ENCODE measurements around the gene DENND6A.
"Not testable (repeated sequence)": the region's sequence is repeated elsewhere in the genome, so short reads cannot be mapped to it uniquely, and the experiment has no call there.

Gene DENND6A

GRCh38 chr3:57634259-57634658 is 58.6 kb downstream of the DENND6A start:
- not testable (repeated sequence) for DNase-seq (ENCODE audit: low spot score)

GRCh38 chr3:57627976-57628375 is 64.9 kb downstream of the DENND6A start:
- peak; percentile 77 for DNase-seq (ENCODE audit: low spot score)

- no peak for DNase-seq (ENCODE audit: low spot score)
These were observed 68.1 kb downstream of the DENND6A start for GRCh38 chr3:57624801-57625200.

- DNase-seq (ENCODE audit: low spot score): no peak
These were observed 70.5 kb downstream of the DENND6A start for GRCh38 chr3:57622362-57622761.

GRCh38 chr3:57617739-57618138 is 75.1 kb downstream of the DENND6A start:
- DNase-seq (ENCODE audit: low spot score): no peak

- no peak for DNase-seq (ENCODE audit: low spot score)
These were observed 76.6 kb downstream of the DENND6A start for GRCh38 chr3:57616233-57616632.

- not testable (repeated sequence) for DNase-seq (ENCODE audit: low spot score)
These were observed 81.0 kb downstream of the DENND6A start for GRCh38 chr3:57611870-57612269.

GRCh38 chr3:57605683-57606082 is 87.2 kb downstream of the DENND6A start:
- DNase-seq (ENCODE audit: low spot score): no peak

GRCh38 chr3:57604971-57605370 is 87.9 kb downstream of the DENND6A start:
- no peak for DNase-seq (ENCODE audit: low spot score)

GRCh38 chr3:57600195-57600594 is 92.7 kb downstream of the DENND6A start:
- DNase-seq (ENCODE audit: low spot score): no peak

- no peak for DNase-seq (ENCODE audit: low spot score)
These were observed 94.0 kb downstream of the DENND6A start for GRCh38 chr3:57598765-57599360.

- DNase-seq (ENCODE audit: low spot score): peak; percentile 99
These were observed 95.6 kb downstream of the DENND6A start, which contains the start of gene ARF4 for GRCh38 chr3:57597127-57597923. TSS of gene ARF4 (minus strand) at chr3:57597344. CDS start at chr3:57597140, 204 bp downstream.

- peak; percentile 62 for DNase-seq (ENCODE audit: low spot score)
These were observed 96.3 kb downstream of the DENND6A start for GRCh38 chr3:57596495-57597126.

- no peak for DNase-seq (ENCODE audit: low spot score)
These were observed 98.3 kb downstream of the DENND6A start for GRCh38 chr3:57594576-57594975.

- DNase-seq (ENCODE audit: low spot score): no peak
These were observed 98.7 kb downstream of the DENND6A start for GRCh38 chr3:57594144-57594543.

- no peak for DNase-seq (ENCODE audit: low spot score)
These were observed 100.6 kb downstream of the DENND6A start for GRCh38 chr3:57592306-57592705.

GRCh38 chr3:57587905-57588304 is 105.0 kb downstream of the DENND6A start:
- DNase-seq (ENCODE audit: low spot score): no peak

- no peak for DNase-seq (ENCODE audit: low spot score)
These were observed 106.1 kb downstream of the DENND6A start for GRCh38 chr3:57586778-57587177.

- no peak for DNase-seq (ENCODE audit: low spot score)
These were observed 109.3 kb downstream of the DENND6A start for GRCh38 chr3:57583544-57583943.

GRCh38 chr3:57582474-57583168 is 110.3 kb downstream of the DENND6A start:
- DNase-seq (ENCODE audit: low spot score): no peak

GRCh38 chr3:57577801-57578200 is 115.1 kb downstream of the DENND6A start:
- DNase-seq (ENCODE audit: low spot score): no peak

GRCh38 chr3:57575966-57576626 is 116.8 kb downstream of the DENND6A start:
- DNase-seq (ENCODE audit: low spot score): peak; percentile 67
